ENCODE measurements around the gene SLC22A1. TPM values are rescaled to one million over a fixed set of nuclear protein-coding genes. Genes with fewer than 3 reads are reported as not detected.
"Not testable (repeated sequence)": the region's sequence is repeated elsewhere in the genome, so short reads cannot be mapped to it uniquely, and the experiment has no call there.

Gene SLC22A1
- total RNA-seq, 1 experiment from 2014 or later, result not detected

GRCh38 chr6:160133441-160134336, 12.1 kb downstream of the SLC22A1 start:
- no peak for DNase-seq (ENCODE audit: low read depth in 1 of 2, low spot score in 2 of 2)
- Histone ChIP-seq H3K27me3 (replicated peaks) (no peaks in the 10 kb centered on the region), H3K36me3 (no peaks in the 10 kb centered on the region), H3K4me1 (replicated peaks) (peaks cover 4% of the 10 kb centered on the region; the same call in 1 of the 2 replicates), H3K27ac (no peak overlapping the region), H3K4me3 (no peak overlapping the region), H3K9me3 (replicated peaks) (no peaks in the 10 kb centered on the region)

DNA sequence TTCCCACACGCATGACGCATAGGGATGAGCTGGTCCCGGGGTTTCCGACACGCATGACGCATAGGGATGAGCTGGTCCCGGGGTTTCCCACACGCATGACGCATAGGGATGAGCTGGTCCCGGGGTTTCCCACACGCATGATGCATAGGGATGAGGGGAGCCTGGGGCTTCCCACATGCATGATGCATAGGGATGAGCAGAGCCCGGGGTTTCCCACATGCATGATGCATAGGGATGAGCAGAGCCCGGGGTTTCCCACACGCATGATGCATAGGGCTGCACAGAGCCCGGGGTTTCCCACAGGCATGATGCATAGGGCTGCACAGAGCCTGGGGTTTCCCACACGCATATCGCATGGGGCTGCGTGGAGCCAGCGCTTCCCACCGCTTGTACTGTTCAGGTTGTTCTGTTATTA, 12.7 kb downstream of the SLC22A1 start:
- H3K4me1 ChIP-seq (replicated peaks); H3K9me3 ChIP-seq (replicated peaks); H3K4me3 ChIP-seq: not testable (repeated sequence)

GRCh38 chr6:160134779-160135547, 13.3 kb downstream of the SLC22A1 start:
- no peaks in the 10 kb centered on the region for H3K36me3 ChIP-seq
- H3K9me3 ChIP-seq (replicated peaks), result no peaks in the 10 kb centered on the region
- no peak overlapping the region for H3K4me3 ChIP-seq
- no peak for DNase-seq (ENCODE audit: low read depth in 1 of 2, low spot score in 2 of 2)
- no peaks in the 10 kb centered on the region for H3K27me3 ChIP-seq (replicated peaks)
- H3K27ac ChIP-seq, result no peak overlapping the region
- peaks cover 11% of the 10 kb centered on the region for H3K4me1 ChIP-seq (replicated peaks)

More for the DNA sequence above, 12.7 kb downstream of the SLC22A1 start:
- H3K27ac ChIP-seq; H3K36me3 ChIP-seq; H3K27me3 ChIP-seq (replicated peaks); DNase-seq (ENCODE audit: low read depth in 1 of 2, low spot score in 2 of 2): not testable (repeated sequence)

- H3K9me3 ChIP-seq (replicated peaks), result no peaks in the 10 kb centered on the region
- H3K36me3 ChIP-seq, result no peaks in the 10 kb centered on the region
- no peak for DNase-seq (ENCODE audit: low read depth in 1 of 2, low spot score in 2 of 2)
- peaks cover 11% of the 10 kb centered on the region for H3K4me1 ChIP-seq (replicated peaks)
- no peak overlapping the region for H3K27ac ChIP-seq
- H3K4me3 ChIP-seq, result no peak overlapping the region
- H3K27me3 ChIP-seq (replicated peaks), result no peaks in the 10 kb centered on the region
Measured at GRCh38 chr6:160135907-160136655, 14.5 kb downstream of the SLC22A1 start.

DNA sequence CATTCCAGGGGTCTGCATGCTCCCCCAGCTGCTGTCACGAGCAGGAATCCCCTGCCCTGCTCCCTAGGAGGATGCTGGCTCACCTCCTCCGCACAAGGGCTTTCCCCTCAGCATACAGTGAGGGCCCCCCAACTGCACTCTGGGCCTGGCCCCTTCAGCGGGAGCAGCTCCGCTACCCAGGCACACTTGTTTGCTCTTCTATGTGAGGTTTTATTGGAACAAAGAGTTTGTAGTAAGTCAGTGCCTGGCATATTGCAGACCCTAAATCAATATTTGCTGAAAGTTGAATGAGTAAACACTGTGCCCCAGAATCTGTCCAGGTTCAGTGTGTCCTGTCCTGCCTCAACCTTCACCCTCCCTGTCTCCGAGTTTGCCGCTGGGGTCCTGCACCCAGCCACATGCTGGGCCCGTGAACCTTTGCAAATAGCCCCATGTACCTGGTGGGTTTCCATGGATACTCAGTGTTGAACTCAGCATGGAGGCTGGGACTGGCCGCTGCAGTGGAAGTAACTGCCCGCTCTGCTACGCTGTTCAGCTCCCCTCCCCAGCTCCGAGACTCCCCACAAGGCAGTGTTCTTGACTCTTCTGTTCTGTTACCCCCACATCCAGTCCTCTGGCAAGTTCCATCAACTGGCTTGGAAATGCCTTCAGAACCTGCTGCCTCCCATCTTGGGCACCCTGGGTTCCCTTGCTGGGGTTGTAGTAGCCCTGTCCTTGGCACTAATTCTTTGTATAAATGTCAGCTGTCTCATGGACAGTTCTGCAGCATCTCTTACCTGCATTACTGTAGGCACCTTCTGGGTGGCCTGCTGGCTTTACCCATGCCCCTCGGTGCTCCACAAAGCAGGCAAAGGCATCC, 15.7 kb downstream of the SLC22A1 start:
- no peak for DNase-seq (ENCODE audit: low read depth in 1 of 2, low spot score in 2 of 2)
- peaks cover 11% of the 10 kb centered on the region for H3K4me1 ChIP-seq (replicated peaks)
- no peak overlapping the region for H3K27ac ChIP-seq
- no peaks in the 10 kb centered on the region for H3K27me3 ChIP-seq (replicated peaks)
- no peaks in the 10 kb centered on the region for H3K36me3 ChIP-seq
- no peaks in the 10 kb centered on the region for H3K9me3 ChIP-seq (replicated peaks)
- no peak overlapping the region for H3K4me3 ChIP-seq

- no peak overlapping the region for H3K4me3 ChIP-seq
- peaks cover 11% of the 10 kb centered on the region for H3K4me1 ChIP-seq (replicated peaks)
- no peaks in the 10 kb centered on the region for H3K27me3 ChIP-seq (replicated peaks)
- no peaks in the 10 kb centered on the region for H3K36me3 ChIP-seq
- DNase-seq (ENCODE audit: low read depth in 1 of 2, low spot score in 2 of 2), result peak in 1 of 2 experiments; percentile 33
- H3K9me3 ChIP-seq (replicated peaks), result no peaks in the 10 kb centered on the region
- no peak overlapping the region for H3K27ac ChIP-seq
Measured at GRCh38 chr6:160137989-160138835, 16.6 kb downstream of the SLC22A1 start.

DNA sequence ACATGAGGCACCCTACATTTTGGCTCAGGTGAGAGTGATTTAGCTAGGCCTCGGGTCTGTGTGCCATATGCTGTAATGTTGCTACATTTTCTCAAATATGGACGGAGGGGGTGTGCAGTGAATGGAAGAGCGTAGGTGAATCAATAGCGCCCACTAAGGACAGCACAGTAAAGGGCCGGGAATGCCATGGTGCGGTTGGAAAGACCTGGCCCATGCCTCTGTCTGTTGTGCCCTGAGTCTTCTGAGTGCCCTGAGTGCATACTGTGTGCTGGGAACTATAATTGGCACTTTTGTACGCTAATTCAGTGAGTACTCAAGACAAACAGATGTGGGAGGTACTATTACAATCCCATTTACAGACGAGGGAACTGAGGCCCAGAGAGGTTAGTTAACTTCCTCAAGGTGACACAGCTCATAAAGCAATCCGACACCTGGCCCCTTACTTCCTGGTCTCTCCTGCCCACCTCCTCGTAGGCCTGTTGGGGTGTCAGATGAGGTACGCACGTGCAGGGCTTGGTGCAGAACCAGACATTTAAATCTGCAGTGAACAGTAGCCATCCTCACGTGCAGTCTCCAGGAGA, 17.3 kb downstream of the SLC22A1 start:
- H3K27me3 ChIP-seq (replicated peaks), result no peaks in the 10 kb centered on the region
- no peak for DNase-seq (ENCODE audit: low read depth in 1 of 2, low spot score in 2 of 2)
- peaks cover 11% of the 10 kb centered on the region for H3K4me1 ChIP-seq (replicated peaks)
- H3K27ac ChIP-seq, result no peak overlapping the region
- H3K4me3 ChIP-seq, result no peak overlapping the region
- no peaks in the 10 kb centered on the region for H3K9me3 ChIP-seq (replicated peaks)
- H3K36me3 ChIP-seq, result no peaks in the 10 kb centered on the region

DNA sequence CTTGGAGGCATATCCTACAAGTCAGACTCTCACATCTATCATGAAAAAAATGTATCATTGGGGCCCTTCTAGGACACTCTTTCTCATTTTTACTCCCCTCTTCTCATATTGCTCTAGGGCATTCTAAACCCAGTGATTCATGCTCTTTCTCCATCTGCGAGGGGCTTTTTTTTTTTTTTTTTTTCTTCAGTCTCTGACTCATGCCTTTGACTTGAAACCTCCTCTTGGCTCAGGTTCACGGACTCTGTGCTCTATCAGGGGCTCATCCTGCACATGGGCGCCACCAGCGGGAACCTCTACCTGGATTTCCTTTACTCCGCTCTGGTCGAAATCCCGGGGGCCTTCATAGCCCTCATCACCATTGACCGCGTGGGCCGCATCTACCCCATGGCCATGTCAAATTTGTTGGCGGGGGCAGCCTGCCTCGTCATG, 17.8 kb downstream of the SLC22A1 start:
- peaks cover 11% of the 10 kb centered on the region for H3K4me1 ChIP-seq (replicated peaks)
- no peak overlapping the region for H3K4me3 ChIP-seq
- no peaks in the 10 kb centered on the region for H3K36me3 ChIP-seq
- DNase-seq (ENCODE audit: low read depth in 1 of 2, low spot score in 2 of 2), result peak in 1 of 2 experiments; percentile 47
- H3K27me3 ChIP-seq (replicated peaks), result no peaks in the 10 kb centered on the region
- H3K27ac ChIP-seq, result no peak overlapping the region
- H3K9me3 ChIP-seq (replicated peaks), result no peaks in the 10 kb centered on the region

GRCh38 chr6:160140493-160140892, 18.9 kb downstream of the SLC22A1 start:
- not testable (repeated sequence) for DNase-seq (ENCODE audit: low read depth in 1 of 2, low spot score in 2 of 2); H3K27me3 ChIP-seq (replicated peaks); H3K4me3 ChIP-seq; H3K36me3 ChIP-seq; H3K9me3 ChIP-seq (replicated peaks); H3K27ac ChIP-seq
- peaks cover 11% of the 10 kb centered on the region for H3K4me1 ChIP-seq (replicated peaks)

DNA sequence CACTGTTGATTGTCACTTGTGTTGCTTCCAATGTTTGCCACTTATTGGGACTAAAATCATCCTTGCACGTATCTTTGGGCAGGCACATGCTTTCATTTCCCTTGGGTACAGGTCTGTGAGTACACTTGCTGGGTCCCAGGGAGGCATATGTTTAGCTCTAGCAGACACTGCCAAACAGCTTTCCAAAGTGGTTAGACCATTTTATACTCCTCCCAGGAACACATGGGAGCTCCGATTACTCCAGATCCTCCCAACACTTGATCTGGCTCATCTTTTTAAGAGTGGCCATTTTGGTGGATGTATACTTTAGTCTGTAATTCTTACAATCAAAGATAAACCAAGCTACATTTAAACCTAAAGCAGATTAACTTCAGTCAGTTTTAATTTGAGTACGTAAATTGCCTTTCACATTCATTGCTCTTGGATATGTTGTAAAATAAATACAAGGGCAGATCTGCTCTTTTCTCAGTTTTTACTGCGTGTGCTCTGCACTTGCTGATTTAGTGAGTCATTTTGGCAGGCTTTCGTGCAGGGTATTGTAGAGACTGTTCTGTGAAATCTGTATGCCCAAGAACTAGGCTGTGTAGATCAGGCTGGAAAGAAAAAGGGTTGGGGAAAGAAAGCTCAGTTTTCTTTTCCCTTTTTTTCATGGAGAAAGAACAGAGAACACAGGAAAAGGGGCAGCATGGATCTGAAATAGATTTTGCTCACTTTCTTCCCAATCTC, 19.5 kb downstream of the SLC22A1 start:
- H3K27me3 ChIP-seq (replicated peaks), result no peaks in the 10 kb centered on the region
- H3K9me3 ChIP-seq (replicated peaks), result no peaks in the 10 kb centered on the region
- peaks cover 11% of the 10 kb centered on the region for H3K4me1 ChIP-seq (replicated peaks)
- H3K27ac ChIP-seq, result no peak overlapping the region
- DNase-seq (ENCODE audit: low read depth in 1 of 2, low spot score in 2 of 2), result no peak
- H3K36me3 ChIP-seq, result no peaks in the 10 kb centered on the region
- H3K4me3 ChIP-seq, result no peak overlapping the region

DNA sequence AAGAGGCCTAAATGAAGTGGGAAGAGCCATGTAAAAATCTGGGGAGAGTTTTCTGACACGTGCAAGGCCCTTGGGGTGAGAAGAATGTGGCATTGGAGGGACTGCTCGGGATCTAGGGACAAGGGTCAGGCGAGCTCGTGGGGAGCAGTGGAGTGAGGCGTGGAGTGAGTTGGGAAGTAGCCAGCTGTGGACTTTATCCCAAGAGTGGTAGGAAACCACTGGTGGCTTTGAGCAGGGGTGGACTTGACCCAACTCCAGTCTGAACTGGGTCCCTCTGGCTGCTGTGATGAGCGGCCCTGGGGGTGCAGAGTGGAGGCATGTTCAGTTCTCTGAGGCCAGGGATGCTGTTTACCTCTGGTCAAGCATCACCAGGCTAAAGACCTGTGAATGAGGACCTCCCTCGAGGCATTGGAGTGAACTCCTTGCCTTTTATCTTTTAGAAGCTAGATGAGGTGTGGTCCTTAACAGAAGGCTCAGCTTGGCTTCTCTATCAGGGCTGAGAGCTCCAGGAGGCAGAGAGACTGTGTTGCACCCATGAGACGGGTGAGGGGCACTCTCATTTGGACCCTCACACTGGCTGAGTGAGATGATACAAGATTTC, 20.6 kb downstream of the SLC22A1 start:
- peaks cover 11% of the 10 kb centered on the region for H3K4me1 ChIP-seq (replicated peaks)
- no peak overlapping the region for H3K27ac ChIP-seq
- H3K4me3 ChIP-seq, result no peak overlapping the region
- no peaks in the 10 kb centered on the region for H3K27me3 ChIP-seq (replicated peaks)
- H3K36me3 ChIP-seq, result no peaks in the 10 kb centered on the region
- no peak for DNase-seq (ENCODE audit: low read depth in 1 of 2, low spot score in 2 of 2)
- H3K9me3 ChIP-seq (replicated peaks), result no peaks in the 10 kb centered on the region

Data from SJSA1 (cell line).